Measurements from ENCODE around the gene SLAMF7. TPM values are rescaled to one million over a fixed set of nuclear protein-coding genes. Genes with fewer than 3 reads are reported as not detected.

Gene SLAMF7
- total and polyA plus RNA-seq, 2 donors (not counting 3 experiments of a cell fraction or from before 2014, with no cell fraction given) = not detected

- no peaks in the 10 kb centered on the region for H3K9me3 ChIP-seq (replicated peaks; ENCODE audit: control insufficient read depth, insufficient read depth, low read length)
Measured at GRCh38 chr1:160800645-160801408, 61.8 kb downstream of the SLAMF7 start.

More at GRCh38 chr1:160800645-160801408, 61.8 kb downstream of the SLAMF7 start:
- BruUV-seq (replicated peaks) = no TSS peak
- intact Hi-C loops (cut with micrococcal nuclease) (no loop called here), dilution Hi-C loops (cut with MboI; ENCODE audit: extremely low pct_ligation_motif_present, low sequenced_read_pairs) (no loop called here)
- ChIA-PET CTCF (interaction anchor here (1.3 kb wide), 1 partner anchor 34 kb away, joined by 4 read pairs; no protein-coding TSS in a partner anchor), POLR2A (no interaction called here)
- DNase-seq (ENCODE audit: low read depth, low spot score) (no peak), FAIRE-seq (no peak)
- Histone ChIP-seq H4K20me1 (replicated peaks; ENCODE audit: control insufficient read depth, extremely low read depth, insufficient read depth, low read length) (no peaks in the 10 kb centered on the region), H3K27ac (ENCODE audit: insufficient read depth, low read depth, low read length) (no peak overlapping the region), H3K9ac (replicated peaks; ENCODE audit: extremely low read depth, insufficient read depth, low read length) (no peak overlapping the region), H3K4me2 (ENCODE audit: insufficient read depth, low read length) (no peak overlapping the region), H3K4me1 (ENCODE audit: control insufficient read depth, extremely low read depth, insufficient read depth, low read length) (no peaks in the 10 kb centered on the region), H3K36me3 (ENCODE audit: control insufficient read depth in 2 of 2, extremely low read depth in 1 of 2, insufficient read depth in 2 of 2, low read length in 2 of 2) (no peaks in the 10 kb centered on the region), H3K4me3 (replicated peaks in 1 of 3; ENCODE audit: insufficient read depth in 1 of 3, low read depth in 1 of 3, low read length in 3 of 3) (no peak overlapping the region), H2AFZ (ENCODE audit: low read depth, low read length) (no peak overlapping the region), H3K9me1 (replicated peaks; ENCODE audit: control insufficient read depth, extremely low read depth, insufficient read depth, low read length) (no peaks in the 10 kb centered on the region), H3K27me3 (ENCODE audit: control insufficient read depth in 2 of 2, insufficient read depth in 2 of 2, low read length in 2 of 2) (no peaks in the 10 kb centered on the region), H3K79me2 (ENCODE audit: control insufficient read depth, insufficient read depth, low read length) (no peaks in the 10 kb centered on the region)
- TF ChIP-seq MYC (IDR thresholded peaks at IDR 0.05; ENCODE audit: low read depth, low read length) (no peak), POLR2AphosphoS5 (IDR thresholded peaks at IDR 0.05; ENCODE audit: insufficient read depth, low read depth, low read length) (no peak), FOS (IDR thresholded peaks at IDR 0.05; ENCODE audit: borderline replicate concordance, insufficient read depth, low read length) (no peak), MAX (IDR thresholded peaks at IDR 0.05; ENCODE audit: insufficient read depth, insufficient read length) (no peak), EZH2 (IDR thresholded peaks at IDR 0.05; ENCODE audit: borderline replicate concordance, low read depth, low read length, severe bottlenecking) (no peak), JUN (IDR thresholded peaks at IDR 0.05; ENCODE audit: borderline replicate concordance, insufficient read depth, insufficient read length, low read depth) (no peak), CTCF (IDR thresholded peaks at IDR 0.05; ENCODE audit: extremely low read depth in 1 of 2, insufficient read depth in 1 of 2, low read depth in 1 of 2, low read length in 2 of 2) (no peak), POLR2A (IDR thresholded peaks at IDR 0.05; ENCODE audit: low read depth, low read length) (no peak), GATA2 (IDR thresholded peaks at IDR 0.05; ENCODE audit: insufficient read depth, insufficient read length, low read depth, low read length) (no peak)

Data from endothelial cell of umbilical vein (primary cell).